GM15510 (cell line): ENCODE data around the gene EPHB3.

ENCODE experiments used
- POLR2A ChIP-seq: IDR thresholded peaks from 3 replicates; pipeline ENCODE4 v1.6.1; 2011; ENCODE audit warnings: borderline replicate concordance; ENCODE audit not compliant: insufficient read length; ENCODE audit errors: extremely low read depth

The EPHB3 gene

DNA sequence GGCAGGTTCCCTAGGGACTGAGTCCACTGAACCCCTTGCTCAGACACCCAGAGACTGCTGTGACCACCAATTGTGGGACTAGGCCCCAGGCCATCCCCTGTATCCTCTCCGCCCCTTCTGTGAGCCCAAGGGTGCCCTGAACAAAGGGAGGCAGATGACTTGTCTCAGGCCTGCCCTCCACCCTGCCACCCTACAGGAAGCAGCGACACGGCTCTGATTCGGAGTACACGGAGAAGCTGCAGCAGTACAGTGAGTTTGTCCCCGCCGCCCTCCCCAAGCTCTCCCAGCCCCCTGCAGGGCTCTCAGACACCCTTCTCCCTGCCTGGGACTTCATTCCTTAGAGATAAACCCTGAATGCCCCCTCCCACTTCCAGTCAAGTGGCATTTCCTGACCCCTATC is 16.6 kb downstream of the EPHB3 start:
- no peak for TF ChIP-seq POLR2A

DNA sequence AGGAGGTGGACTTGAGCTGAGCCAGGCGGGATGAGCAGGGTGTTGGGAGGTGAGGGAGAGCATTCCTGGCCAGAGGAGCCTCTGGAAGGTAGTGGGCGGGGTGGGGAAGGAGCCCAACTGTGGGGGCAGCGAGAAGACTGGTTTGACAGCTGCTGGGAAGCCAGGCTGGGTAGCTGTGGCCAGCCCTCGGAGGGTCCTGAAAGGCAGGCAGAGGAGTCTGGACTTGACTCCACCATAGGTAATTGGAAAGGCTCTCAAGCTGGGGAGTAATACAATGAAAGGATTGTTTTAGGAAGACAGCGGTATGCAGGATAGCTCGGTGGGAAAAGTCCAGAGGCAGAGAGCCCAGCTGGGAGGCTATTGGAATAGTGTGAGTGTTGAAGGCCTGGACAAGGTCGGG is 17.2 kb downstream of the EPHB3 start:
- TF ChIP-seq POLR2A: no peak

DNA sequence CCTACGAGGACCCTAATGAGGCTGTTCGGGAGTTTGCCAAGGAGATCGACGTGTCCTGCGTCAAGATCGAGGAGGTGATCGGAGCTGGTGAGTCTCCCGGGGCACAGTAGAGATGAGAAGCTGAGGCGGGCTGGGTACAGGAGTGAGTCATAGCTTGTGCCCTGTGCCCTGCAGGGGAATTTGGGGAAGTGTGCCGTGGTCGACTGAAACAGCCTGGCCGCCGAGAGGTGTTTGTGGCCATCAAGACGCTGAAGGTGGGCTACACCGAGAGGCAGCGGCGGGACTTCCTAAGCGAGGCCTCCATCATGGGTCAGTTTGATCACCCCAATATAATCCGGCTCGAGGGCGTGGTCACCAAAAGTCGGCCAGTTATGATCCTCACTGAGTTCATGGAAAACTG is 17.9 kb downstream of the EPHB3 start:
- TF ChIP-seq POLR2A: no peak

DNA sequence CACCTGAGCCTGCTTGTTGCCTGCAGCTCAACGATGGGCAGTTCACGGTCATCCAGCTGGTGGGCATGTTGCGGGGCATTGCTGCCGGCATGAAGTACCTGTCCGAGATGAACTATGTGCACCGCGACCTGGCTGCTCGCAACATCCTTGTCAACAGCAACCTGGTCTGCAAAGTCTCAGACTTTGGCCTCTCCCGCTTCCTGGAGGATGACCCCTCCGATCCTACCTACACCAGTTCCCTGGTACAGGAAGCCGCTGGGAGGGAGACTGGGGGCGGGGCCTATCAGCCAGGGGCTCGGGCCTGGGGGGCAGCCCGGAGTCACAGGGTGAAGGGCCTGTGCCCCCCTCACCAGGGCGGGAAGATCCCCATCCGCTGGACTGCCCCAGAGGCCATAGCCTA is 18.8 kb downstream of the EPHB3 start:
- no peak for TF ChIP-seq POLR2A

DNA sequence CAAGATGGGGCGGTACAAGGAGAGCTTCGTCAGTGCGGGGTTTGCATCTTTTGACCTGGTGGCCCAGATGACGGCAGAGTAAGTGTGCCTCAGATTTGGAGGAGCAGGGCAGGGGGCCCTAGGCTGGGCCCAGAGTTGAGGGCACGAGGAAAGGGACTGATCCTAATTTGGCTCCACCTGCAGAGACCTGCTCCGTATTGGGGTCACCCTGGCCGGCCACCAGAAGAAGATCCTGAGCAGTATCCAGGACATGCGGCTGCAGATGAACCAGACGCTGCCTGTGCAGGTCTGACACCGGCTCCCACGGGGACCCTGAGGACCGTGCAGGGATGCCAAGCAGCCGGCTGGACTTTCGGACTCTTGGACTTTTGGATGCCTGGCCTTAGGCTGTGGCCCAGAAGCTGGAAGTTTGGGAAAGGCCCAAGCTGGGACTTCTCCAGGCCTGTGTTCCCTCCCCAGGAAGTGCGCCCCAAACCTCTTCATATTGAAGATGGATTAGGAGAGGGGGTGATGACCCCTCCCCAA is 19.8 kb downstream of the EPHB3 start:
- TF ChIP-seq POLR2A: no peak

DNA sequence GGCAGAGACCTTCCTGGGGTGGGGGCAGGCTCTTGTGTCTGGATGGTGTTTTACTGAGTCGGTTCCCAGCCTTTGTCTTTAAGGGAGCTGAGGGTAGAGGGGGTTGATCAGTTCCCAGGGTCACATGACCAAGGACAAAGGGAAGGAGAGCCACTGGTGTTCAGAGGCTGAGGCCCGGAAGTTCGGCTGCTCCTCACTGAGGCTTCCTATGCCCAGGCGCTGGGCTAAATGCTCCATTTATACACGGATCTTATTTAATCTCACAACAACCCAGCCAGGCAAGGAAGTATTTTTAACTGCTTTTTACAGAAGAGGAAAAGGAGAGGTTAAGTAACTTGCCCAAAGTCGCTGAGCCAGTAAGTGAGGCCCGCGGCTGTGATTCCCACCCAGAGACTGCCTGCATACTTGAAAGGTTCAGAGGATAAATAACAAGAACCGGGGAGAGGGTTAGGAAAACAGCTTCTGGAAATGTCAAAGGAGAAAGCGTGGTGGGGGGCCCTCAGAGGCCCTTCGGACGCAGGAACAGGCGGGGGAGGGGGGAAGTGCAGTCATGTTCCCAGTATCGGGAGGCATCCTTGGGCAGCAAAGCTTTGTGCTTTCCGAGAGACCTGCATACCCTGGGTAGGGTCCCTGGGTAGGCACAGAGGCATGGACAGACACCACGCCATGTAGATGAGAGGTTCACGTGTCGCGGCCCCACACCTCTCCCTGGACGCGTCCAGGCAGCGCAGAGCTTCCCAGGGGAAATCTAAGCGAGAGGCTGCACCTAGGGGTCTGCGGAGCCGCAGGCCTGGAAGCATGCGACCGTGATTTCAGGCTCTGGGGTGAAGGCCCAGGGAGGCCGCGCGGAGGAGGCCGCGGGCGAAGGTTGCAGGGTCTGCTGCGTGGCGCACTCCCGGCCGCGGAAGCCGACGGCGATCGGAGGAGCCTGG is 21.3 kb downstream of the EPHB3 start:
- no peak for TF ChIP-seq POLR2A

DNA sequence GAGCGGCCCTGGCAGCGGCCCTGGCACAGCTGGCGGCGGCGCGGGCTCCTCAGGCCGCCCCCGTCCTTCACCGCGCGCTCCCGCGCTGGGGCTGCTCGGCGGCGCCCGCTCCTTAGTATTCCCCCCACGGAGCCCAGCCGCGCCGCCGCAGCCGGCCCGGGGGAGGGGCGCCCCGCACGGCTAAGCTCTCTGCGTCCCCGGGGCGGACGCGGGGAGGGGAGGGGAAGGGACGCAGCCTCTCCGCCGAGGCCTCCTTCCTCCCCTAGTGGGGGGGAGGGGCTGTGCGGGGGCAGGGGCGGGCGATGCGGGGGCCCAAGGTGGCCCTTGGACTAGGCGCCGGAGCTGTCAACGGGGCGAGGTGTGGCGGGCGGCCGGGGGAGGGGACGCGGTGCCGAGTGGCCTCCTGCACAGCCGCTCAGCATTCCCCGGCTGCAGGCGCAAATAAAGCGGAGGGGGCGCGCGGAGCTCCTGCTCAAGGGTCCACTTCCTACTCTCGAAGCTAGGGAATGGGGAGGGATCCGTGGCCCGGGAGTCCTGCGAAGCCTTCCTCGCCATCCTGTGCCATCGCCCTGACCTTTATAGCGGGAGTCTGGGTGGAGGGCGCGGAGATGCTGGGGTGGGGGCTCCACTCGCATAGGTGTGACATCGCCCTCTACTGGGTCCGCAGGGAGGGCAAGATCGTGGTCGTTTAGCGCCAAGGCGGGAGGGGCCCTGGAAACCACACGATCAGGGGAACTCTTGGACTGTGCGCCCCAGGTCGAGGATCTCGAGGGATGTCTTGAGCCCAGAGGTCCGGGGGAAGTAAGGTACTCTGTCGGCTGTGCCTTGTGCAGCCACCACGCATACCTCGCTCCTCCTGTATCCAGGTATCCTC is 22.2 kb downstream of the EPHB3 start:
- no peak for TF ChIP-seq POLR2A

DNA sequence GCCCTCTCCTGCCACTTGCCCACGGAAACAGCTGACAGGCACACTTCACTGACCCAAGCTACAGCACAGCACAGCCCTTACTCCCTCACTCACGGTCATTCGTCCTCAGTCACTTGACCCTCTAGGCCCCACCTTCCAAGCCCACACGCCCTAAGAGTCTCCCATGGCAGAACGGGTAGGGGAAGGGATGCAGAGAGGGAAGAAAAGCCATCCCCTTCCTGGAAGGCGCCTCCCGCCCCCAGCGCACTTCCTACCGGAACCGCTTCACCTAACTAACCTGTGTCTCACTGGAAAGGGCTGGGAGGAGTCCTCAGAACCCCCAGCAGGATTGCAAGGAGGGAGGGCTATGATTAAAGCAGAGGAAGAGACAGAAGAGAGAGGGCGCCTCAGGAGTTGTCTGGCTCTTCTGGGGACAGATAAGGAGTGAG is 22.9 kb downstream of the EPHB3 start:
- TF ChIP-seq POLR2A: no peak

DNA sequence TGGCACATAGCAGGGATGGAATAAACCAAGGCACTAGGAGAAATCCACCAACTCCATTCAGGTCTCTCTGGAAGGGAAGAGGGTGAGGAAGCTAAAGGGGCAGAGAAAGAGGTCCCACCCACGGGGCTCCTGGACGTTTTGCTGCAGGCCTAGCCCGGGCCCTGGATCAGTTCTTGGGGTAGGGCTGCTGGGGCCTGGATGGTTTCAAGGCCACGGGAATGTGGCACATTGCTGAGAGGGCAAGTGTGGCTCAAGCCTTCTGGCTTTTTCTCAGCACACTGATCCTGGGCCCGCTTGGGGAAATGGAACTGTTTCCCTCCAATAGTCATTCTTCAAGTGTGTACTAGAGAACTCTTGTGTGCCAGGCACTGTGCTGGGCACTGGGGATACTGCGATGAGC is 24.0 kb downstream of the EPHB3 start:
- TF ChIP-seq POLR2A: no peak

DNA sequence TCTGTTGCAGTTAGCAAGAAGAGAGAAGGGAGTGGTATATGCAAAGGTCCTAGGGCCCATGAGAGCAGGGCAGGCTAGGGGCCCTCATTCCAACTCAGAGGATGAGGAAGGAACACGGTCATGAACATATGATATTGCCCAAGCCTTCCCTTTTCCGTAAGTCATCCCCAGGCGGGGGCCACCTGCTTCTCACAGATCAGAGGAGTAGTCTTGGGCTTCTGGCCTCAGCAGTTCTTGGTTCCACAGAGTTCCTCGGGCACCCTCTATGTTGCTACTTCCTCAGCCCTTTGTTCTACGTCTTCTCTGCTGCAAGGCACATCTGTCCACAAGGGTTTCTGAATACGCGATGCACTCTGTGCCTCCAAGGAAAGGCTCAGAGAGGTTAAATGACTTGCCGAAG is 25.3 kb downstream of the EPHB3 start:
- no peak for TF ChIP-seq POLR2A

DNA sequence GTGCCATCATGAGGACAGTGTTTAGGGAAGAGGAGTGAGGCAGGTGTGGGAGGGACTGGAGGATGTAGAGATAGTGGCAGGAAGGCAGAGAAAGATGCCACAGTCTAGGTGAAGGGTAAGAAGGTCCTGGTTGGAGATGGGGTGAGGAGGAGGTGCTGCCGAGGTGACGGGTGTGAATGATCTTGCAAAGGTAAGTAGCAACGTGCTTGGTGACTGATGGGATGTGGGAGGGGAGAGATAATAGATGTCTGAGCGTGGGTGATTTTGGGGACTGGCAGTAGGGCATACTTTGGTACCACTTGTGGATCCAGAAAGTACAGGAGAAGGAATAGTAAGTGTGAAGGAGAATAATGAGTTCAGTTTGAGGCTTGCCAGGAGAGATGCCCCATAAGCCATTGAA is 27.2 kb downstream of the EPHB3 start:
- TF ChIP-seq POLR2A: no peak

DNA sequence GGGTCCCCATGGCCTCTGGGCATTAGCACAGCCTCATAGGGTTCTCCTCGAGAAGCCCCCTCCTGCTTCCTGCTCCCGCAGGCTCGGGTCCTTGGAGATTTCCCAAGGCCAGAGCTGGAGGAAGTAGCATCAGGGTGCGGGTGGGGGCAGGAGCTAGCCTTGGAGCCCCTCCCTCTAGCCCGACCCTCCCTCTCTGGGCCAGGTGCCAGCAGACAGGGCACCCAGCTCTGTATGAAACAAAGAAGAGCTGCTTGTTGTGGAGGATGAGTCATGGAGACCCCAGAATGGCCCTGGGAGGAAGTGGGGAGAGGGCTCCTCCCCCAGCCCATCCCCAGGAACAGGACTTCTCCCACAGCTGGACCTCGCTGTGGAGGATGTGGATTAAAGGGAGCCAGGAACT is 29.2 kb downstream of the EPHB3 start:
- TF ChIP-seq POLR2A: no peak

DNA sequence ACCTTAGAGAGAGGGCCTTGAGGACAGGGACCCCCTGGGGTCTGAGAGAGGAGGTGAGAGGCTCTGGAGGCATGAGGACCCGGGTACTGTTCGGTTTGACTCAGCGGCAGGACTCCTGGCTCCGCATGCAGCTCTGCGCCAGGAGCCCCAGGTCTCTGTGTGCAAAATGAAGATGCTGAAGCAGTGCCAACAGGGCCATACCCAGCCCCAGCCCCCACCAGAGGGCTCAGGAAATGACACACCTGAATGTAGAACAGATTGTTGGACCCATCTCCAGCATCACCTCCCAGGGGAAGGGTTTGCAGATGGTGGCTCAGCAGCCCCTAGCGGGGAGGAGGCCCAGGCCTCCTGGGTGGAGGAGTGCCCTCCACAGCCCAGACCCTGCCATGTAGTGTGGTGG is 30.2 kb downstream of the EPHB3 start:
- no peak for TF ChIP-seq POLR2A

DNA sequence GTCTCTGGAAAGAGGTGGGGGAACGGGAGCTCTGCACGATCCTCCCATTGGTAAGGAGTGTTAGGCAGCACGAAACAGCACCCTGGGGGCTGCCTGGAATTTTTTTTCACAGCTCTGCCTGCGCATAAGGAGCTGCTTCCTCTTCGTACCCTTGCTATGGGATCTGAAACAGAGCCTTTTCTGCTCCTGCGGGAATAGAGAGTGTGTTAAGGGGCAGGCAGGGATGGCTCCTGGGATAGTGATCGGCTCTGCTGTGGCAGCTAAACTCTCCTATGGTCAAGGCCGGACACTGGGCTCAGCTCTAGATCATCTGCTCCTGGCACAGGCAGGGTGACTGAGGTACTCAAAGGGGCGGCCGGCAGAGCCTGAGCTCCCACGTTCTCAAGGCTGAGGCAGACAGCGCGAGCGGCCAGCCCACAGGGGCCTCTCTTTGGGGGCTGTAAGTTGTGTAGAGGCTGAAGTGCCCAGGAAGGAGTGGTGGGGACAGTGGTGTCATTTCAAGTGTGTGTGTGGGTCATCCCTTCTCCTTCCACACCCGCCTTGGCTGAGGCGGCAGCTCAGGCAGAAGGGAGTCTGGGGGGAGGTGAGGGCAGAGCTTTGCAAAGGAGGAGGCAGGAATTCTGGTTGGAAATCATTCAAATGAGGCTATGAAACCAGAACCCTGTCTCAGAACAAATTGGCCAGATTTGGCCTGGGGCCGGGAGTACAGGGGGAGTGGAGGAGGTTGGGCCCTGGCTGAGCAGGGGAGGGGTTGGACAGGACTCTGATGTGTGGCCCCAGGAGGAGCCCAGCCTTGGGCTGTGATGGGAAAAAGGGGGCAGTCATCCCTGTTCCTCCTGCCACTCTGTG is 31.0 kb downstream of the EPHB3 start:
- TF ChIP-seq POLR2A: no peak
